Measurements from ENCODE around the gene ITGB2. TPM values are rescaled to one million over a fixed set of nuclear protein-coding genes. Genes with fewer than 3 reads are reported as not detected.
A peak's percentile ranks its signal among the peaks of the same experiment; 100 is the strongest.

Gene ITGB2
- total RNA-seq, 1 experiment from 2014 or later, result 1.4 TPM

- DNase-seq, result no peak
- Histone ChIP-seq H3K36me3 (replicated peaks; ENCODE audit: control insufficient read depth, insufficient read depth, low read length) (peaks cover 20% of the 10 kb centered on the region), H3K27me3 (ENCODE audit: control insufficient read depth, insufficient read depth, low read length) (no peaks in the 10 kb centered on the region), H3K4me3 (ENCODE audit: insufficient read depth, low read depth, low read length) (no peak overlapping the region)
These were observed 70.4 kb downstream of the ITGB2 start for GRCh38 chr21:44850208-44850800.

GRCh38 chr21:44849616-44850130 is 71.0 kb downstream of the ITGB2 start:
- Histone ChIP-seq H3K4me3 (ENCODE audit: insufficient read depth, low read depth, low read length) (no peak overlapping the region), H3K36me3 (replicated peaks; ENCODE audit: control insufficient read depth, insufficient read depth, low read length) (peaks cover 17% of the 10 kb centered on the region), H3K27me3 (ENCODE audit: control insufficient read depth, insufficient read depth, low read length) (no peaks in the 10 kb centered on the region)
- DNase-seq, result no peak

DNA sequence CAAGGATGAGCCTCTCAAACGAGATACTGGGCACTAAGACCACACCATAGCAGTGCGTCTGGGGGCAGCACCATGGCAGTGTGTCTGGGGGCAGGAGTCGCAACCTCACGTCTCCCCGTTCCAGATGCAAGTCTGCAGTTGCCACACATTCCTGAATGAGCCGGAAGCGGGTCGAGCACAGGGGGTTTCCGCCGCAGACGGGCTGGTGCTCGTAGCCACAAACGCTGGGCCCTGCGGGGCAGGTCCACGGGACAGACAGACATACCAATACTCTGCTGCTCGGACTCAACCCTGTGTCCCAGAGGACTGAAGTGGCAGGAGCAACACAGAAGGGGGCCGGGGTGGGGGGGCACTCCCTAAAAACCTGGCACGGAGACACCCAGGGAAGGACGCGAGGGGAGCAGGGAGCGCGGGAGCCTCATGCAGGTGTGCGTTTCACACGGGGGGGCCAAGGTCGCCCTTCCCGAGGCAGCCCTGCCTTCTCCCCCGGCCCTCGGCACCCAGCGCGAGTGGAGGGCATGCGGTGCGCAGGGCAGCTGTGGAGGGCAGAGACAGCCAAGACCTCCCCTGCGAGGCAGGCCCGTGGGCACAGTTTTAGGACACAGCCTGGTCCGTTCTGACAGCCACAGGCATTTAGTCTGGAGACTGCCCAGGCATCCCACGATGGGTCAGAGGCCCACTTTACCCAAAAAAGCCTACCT is 71.7 kb downstream of the ITGB2 start:
- Histone ChIP-seq H3K36me3 (replicated peaks; ENCODE audit: control insufficient read depth, insufficient read depth, low read length) (peaks cover 16% of the 10 kb centered on the region), H3K27me3 (ENCODE audit: control insufficient read depth, insufficient read depth, low read length) (no peaks in the 10 kb centered on the region), H3K4me3 (ENCODE audit: insufficient read depth, low read depth, low read length) (no peak overlapping the region)
- peak; percentile 40 for DNase-seq

- DNase-seq, result peak; percentile 58
These were observed 73.2 kb downstream of the ITGB2 start for GRCh38 chr21:44847261-44848056.

GRCh38 chr21:44846485-44847260 is 74.0 kb downstream of the ITGB2 start:
- peaks cover 15% of the 10 kb centered on the region for H3K36me3 ChIP-seq (replicated peaks; ENCODE audit: control insufficient read depth, insufficient read depth, low read length)
- no peak for DNase-seq
- no peaks in the 10 kb centered on the region for H3K27me3 ChIP-seq (ENCODE audit: control insufficient read depth, insufficient read depth, low read length)
- H3K4me3 ChIP-seq (ENCODE audit: insufficient read depth, low read depth, low read length), result no peak overlapping the region

More at GRCh38 chr21:44847261-44848056, 73.2 kb downstream of the ITGB2 start:
- Histone ChIP-seq H3K27me3 (ENCODE audit: control insufficient read depth, insufficient read depth, low read length) (no peaks in the 10 kb centered on the region), H3K4me3 (ENCODE audit: insufficient read depth, low read depth, low read length) (no peak overlapping the region), H3K36me3 (replicated peaks; ENCODE audit: control insufficient read depth, insufficient read depth, low read length) (peaks cover 15% of the 10 kb centered on the region)

DNA sequence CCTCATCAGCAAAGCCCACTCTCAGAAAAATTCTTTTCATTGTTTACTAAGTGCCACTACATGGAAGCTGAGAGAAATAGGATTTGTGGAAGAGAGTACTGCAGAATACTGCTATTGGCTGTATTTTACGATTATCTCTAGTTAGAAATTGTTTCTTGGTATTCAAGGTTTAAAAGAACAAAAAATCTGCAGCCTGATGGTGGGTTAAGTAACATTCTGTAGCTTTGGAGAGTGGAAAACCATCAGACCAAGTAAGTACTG is 74.5 kb downstream of the ITGB2 start:
- Histone ChIP-seq H3K4me3 (ENCODE audit: insufficient read depth, low read depth, low read length) (peak overlapping the region; percentile 29; the same call in 1 of the 2 replicates), H3K27me3 (ENCODE audit: control insufficient read depth, insufficient read depth, low read length) (no peaks in the 10 kb centered on the region), H3K36me3 (replicated peaks; ENCODE audit: control insufficient read depth, insufficient read depth, low read length) (peaks cover 13% of the 10 kb centered on the region)
- no peak for DNase-seq

GRCh38 chr21:44845418-44846223 is 75.1 kb downstream of the ITGB2 start:
- no peaks in the 10 kb centered on the region for H3K27me3 ChIP-seq (ENCODE audit: control insufficient read depth, insufficient read depth, low read length)
- H3K36me3 ChIP-seq (replicated peaks; ENCODE audit: control insufficient read depth, insufficient read depth, low read length), result peaks cover 10% of the 10 kb centered on the region
- DNase-seq, result peak; percentile 98
- peak overlapping the region; percentile 29 for H3K4me3 ChIP-seq (ENCODE audit: insufficient read depth, low read depth, low read length)

GRCh38 chr21:44844256-44844655 is 76.4 kb downstream of the ITGB2 start:
- Histone ChIP-seq H3K27me3 (ENCODE audit: control insufficient read depth, insufficient read depth, low read length) (no peaks in the 10 kb centered on the region), H3K4me3 (ENCODE audit: insufficient read depth, low read depth, low read length) (peak overlapping the region; percentile 11; the same call in 1 of the 2 replicates), H3K36me3 (replicated peaks; ENCODE audit: control insufficient read depth, insufficient read depth, low read length) (peaks cover under 1% of the 10 kb centered on the region; the same call in 1 of the 2 replicates)
- DNase-seq, result peak; percentile 90

DNA sequence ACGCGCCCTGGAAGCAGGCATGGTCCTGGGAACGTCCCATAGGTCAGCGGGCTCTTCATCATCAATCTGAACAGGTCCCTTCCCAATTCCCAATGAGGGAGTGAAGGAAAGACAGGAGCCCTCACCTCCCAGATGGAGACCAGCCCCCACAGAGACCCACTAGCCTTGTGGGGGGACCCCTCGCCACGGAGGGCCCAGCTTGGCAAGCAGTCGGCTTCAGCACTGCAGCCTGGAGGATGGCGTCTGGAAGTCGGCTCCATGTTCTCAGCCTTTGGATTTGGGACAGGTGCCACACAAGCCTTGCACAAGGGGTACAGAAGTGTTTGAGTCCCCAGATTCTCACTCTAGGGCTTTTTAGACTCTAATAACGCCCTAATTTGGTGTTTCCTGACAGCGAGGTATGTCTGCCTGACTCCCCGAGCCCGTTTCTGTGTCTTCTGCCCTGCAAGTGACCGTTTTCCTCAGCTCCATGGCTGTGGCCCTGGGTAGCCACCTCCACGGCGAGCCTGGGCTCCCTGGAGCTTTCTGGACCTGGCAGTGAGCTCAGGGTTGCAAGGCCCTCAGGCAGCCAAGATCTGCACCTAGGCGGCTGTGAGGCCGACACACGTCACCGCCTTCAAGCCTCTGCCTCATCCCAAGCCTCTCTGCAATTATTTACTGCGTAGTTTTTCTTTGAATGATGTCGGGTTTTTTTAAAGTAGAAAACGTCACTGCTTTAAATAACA is 77.8 kb downstream of the ITGB2 start:
- no peaks in the 10 kb centered on the region for H3K27me3 ChIP-seq (ENCODE audit: control insufficient read depth, insufficient read depth, low read length)
- no peaks in the 10 kb centered on the region for H3K36me3 ChIP-seq (replicated peaks; ENCODE audit: control insufficient read depth, insufficient read depth, low read length)
- DNase-seq, result no peak
- H3K4me3 ChIP-seq (ENCODE audit: insufficient read depth, low read depth, low read length), result no peak overlapping the region

DNA sequence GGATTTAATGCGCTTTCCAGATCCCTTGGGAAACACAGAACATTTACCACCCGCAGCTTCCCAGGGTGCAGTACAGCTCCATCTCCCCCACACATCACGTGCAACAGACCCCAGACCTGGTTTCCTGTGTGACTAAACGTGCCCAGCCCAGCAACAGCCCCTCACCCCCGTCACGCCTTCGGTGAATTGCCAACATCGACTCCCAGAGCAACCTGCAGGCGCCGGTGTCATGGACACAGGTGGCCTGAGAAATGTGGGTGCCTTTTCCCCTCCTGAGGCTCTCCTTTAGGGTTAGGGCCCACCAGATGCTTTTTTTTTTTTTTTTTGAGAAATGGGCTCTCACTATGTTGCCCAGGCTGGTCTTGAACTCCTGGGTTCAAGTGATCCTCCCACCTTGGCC is 78.6 kb downstream of the ITGB2 start:
- H3K4me3 ChIP-seq (ENCODE audit: insufficient read depth, low read depth, low read length), result no peak overlapping the region
- no peaks in the 10 kb centered on the region for H3K27me3 ChIP-seq (ENCODE audit: control insufficient read depth, insufficient read depth, low read length)
- peak; percentile 29 for DNase-seq
- no peaks in the 10 kb centered on the region for H3K36me3 ChIP-seq (replicated peaks; ENCODE audit: control insufficient read depth, insufficient read depth, low read length)

GRCh38 chr21:44840771-44841170 is 79.9 kb downstream of the ITGB2 start:
- DNase-seq, result peak; percentile 50
- no peaks in the 10 kb centered on the region for H3K27me3 ChIP-seq (ENCODE audit: control insufficient read depth, insufficient read depth, low read length)
- H3K36me3 ChIP-seq (replicated peaks; ENCODE audit: control insufficient read depth, insufficient read depth, low read length), result no peaks in the 10 kb centered on the region
- H3K4me3 ChIP-seq (ENCODE audit: insufficient read depth, low read depth, low read length), result no peak overlapping the region

DNA sequence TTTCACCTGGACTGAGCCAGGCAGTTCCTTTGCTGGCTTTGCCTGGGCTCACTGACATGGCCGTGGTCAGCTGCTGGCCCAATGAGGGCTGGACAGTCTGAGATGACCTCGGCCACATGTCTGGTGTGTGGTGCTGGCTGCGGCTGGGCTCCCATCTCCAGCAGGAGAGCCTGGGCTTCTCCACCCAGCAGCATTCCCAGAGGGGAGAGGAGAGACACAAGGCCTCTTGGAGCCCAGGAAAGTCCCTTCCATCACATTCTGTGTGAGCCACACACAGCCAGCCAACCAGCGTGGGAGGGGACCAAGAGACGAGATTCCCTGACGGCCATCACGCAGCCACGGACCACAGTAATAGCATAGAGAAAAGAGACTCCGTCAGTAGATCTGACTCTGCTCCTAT is 81.7 kb downstream of the ITGB2 start:
- Histone ChIP-seq H3K27me3 (ENCODE audit: control insufficient read depth, insufficient read depth, low read length) (no peaks in the 10 kb centered on the region), H3K4me3 (ENCODE audit: insufficient read depth, low read depth, low read length) (no peak overlapping the region), H3K36me3 (replicated peaks; ENCODE audit: control insufficient read depth, insufficient read depth, low read length) (no peaks in the 10 kb centered on the region)
- DNase-seq, result no peak
